MCF 10A (cell line): ENCODE measurements around the gene TRNP1. TPM values are rescaled to one million over a fixed set of nuclear protein-coding genes. Genes with fewer than 3 reads are reported as not detected.
A peak's percentile ranks its signal among the peaks of the same experiment; 100 is the strongest.

Experiments
- BruUV-seq: library from RNA; stranded (reverse); fragments of 400-500 nt; replicated peaks from 2 replicates; lab custom pipeline; 2021; lab: Mats Ljungman, UMichigan
- CTCF ChIA-PET: fragments of 300-600 bp; sonication (Branson Sonifier 250); formaldehyde crosslinking; extraction: SDS; loops from one replicate; lab custom pipeline; 2021; ENCODE audit warnings: antibody characterized with exemption, inconsistent platforms; lab: Yijun Ruan, JAX
- POLR2A ChIA-PET: fragments of 300-600, 350-650 bp; sonication (Branson Sonifier 250); formaldehyde crosslinking; extraction: SDS; loops from one replicate; lab custom pipeline; 2020; ENCODE audit warnings: antibody characterized with exemption, inconsistent platforms; lab: Yijun Ruan, JAX
- DNase-seq: peaks from one replicate; pipeline ENCODE4 v3.0.0-alpha.2; 2018; ENCODE audit not compliant: unreplicated experiment
- H3K27ac Mint-ChIP-seq: one replicate; pipeline ENCODE4 v1.8.0; 2022; ENCODE audit warnings: mild to moderate bottlenecking, low read depth, mixed read lengths; ENCODE audit not compliant: unreplicated experiment
- H3K27me3 Mint-ChIP-seq: one replicate; pipeline ENCODE4 v1.8.0; 2022; ENCODE audit warnings: mixed read lengths; ENCODE audit not compliant: insufficient read depth, unreplicated experiment
- H3K36me3 Mint-ChIP-seq: one replicate; pipeline ENCODE4 v1.8.0; 2022; ENCODE audit warnings: mild to moderate bottlenecking, moderate library complexity, mixed read lengths; ENCODE audit not compliant: insufficient read depth, unreplicated experiment
- H3K4me1 Mint-ChIP-seq: one replicate; pipeline ENCODE4 v1.8.0; 2022; ENCODE audit warnings: mixed read lengths; ENCODE audit not compliant: insufficient read depth, unreplicated experiment
- H3K4me3 Mint-ChIP-seq: one replicate; pipeline ENCODE4 v1.8.0; 2022; ENCODE audit warnings: mild to moderate bottlenecking, moderate library complexity, mixed read lengths; ENCODE audit not compliant: unreplicated experiment
- H3K9me3 Mint-ChIP-seq: one replicate; pipeline ENCODE4 v1.8.0; 2022; ENCODE audit warnings: mixed read lengths; ENCODE audit not compliant: unreplicated experiment
- CTCF ChIP-seq: fragments of 200-600 bp; IDR thresholded peaks from one replicate; pipeline ENCODE4 v1.8.0; 2022; ENCODE audit warnings: antibody characterized with exemption, mild to moderate bottlenecking; ENCODE audit not compliant: unreplicated experiment
- intact Hi-C: fragments of 100-400 bp; cut with micrococcal nuclease; formaldehyde crosslinking; loops from 2 replicates; pipeline ENCODE4 v1.14.1; 2022
- total RNA-seq: library from RNA; stranded (reverse); gene quantifications from 2 replicates; pipeline ENCODE4 v1.2.3, GENCODE V29; 2022

TRNP1 gene
- total RNA-seq, 1 experiment from 2014 or later = 59.2 TPM

GRCh38 chr1:27001570-27002360 lies 8.3 kb downstream of the TRNP1 start:
- Mint-ChIP-seq H3K27me3 (no peaks in the 10 kb centered on the region), H3K27ac (peak overlapping the region; percentile 92), H3K4me1 (peaks cover 34% of the 10 kb centered on the region), H3K36me3 (peaks cover 92% of the 10 kb centered on the region), H3K4me3 (peak overlapping the region; percentile 36), H3K9me3 (no peaks in the 10 kb centered on the region)
- intact Hi-C loops = no loop called here
- BruUV-seq = no TSS peak
- DNase-seq = no peak
- POLR2A ChIA-PET = interaction anchor here (0.7 to 13.4 kb wide), 9 partner anchors 3 to 143 kb away, joined by 3 to 535 read pairs (median 7); partner anchors contain the start of genes KDF1, TENT5B and TRNP1
- no peak for TF ChIP-seq CTCF
- CTCF ChIA-PET = interaction anchor here (0.6 to 9.9 kb wide), 3 partner anchors 10 to 144 kb away, joined by 3 to 118 read pairs (median 4); partner anchors contain the start of gene TENT5B

- intact Hi-C loops = no loop called here
- Mint-ChIP-seq H3K27ac (peak overlapping the region; percentile 7), H3K36me3 (peaks cover 91% of the 10 kb centered on the region), H3K4me3 (no peak overlapping the region), H3K27me3 (no peaks in the 10 kb centered on the region), H3K4me1 (peaks cover 25% of the 10 kb centered on the region), H3K9me3 (no peaks in the 10 kb centered on the region)
- DNase-seq = no peak
- no peak for TF ChIP-seq CTCF
- ChIA-PET CTCF (interaction anchor here (1.0 to 1.6 kb wide), 4 partner anchors 8 to 94 kb away, joined by 3 to 7 read pairs (median 4); no protein-coding TSS in a partner anchor), POLR2A (interaction anchor here (0.7 to 13.4 kb wide), 9 partner anchors 5 to 301 kb away, joined by 3 to 535 read pairs (median 5); partner anchors contain the start of genes TENT5B and TRNP1)
- BruUV-seq = no TSS peak
Measured at GRCh38 chr1:27003745-27004470, 10.4 kb downstream of the TRNP1 start.

GRCh38 chr1:27004471-27005165 lies 11.1 kb downstream of the TRNP1 start:
- no TSS peak for BruUV-seq
- intact Hi-C loops = no loop called here
- H3K27ac Mint-ChIP-seq = peak overlapping the region; percentile 39
- DNase-seq = no peak
- peaks cover 86% of the 10 kb centered on the region for H3K36me3 Mint-ChIP-seq
- no peak for TF ChIP-seq CTCF
- H3K4me3 Mint-ChIP-seq = no peak overlapping the region
- no peaks in the 10 kb centered on the region for H3K27me3 Mint-ChIP-seq
- POLR2A ChIA-PET = interaction anchor here (0.7 to 13.4 kb wide), 5 partner anchors 6 to 301 kb away, joined by 3 to 535 read pairs (median 5); partner anchors contain the start of genes TENT5B and TRNP1
- H3K4me1 Mint-ChIP-seq = peaks cover 25% of the 10 kb centered on the region
- CTCF ChIA-PET = interaction anchor here (0.6 to 1.6 kb wide), 5 partner anchors 8 to 113 kb away, joined by 3 to 7 read pairs (median 3); no protein-coding TSS in a partner anchor
- H3K9me3 Mint-ChIP-seq = no peaks in the 10 kb centered on the region
